Activated CD8-positive, alpha-beta memory T cell treated with anti-CD3 and anti-CD28 coated beads for 4 hours (primary cell): Measurements from ENCODE around the gene COG5.
A peak's percentile ranks its signal among the peaks of the same experiment; 100 is the strongest.
"Not testable (repeated sequence)": the region's sequence is repeated elsewhere in the genome, so short reads cannot be mapped to it uniquely, and the experiment has no call there.

Source experiments
- DNase-seq, 2 donors: peaks; one replicate each; pipeline ENCODE4 v3.0.0-alpha.2; 2020; ENCODE audit warnings: low read depth in 2 of 2

Gene COG5

GRCh38 chr7:107579885-107580715 is 16.4 kb upstream of the COG5 start, which contains the start of gene BCAP29:
BCAP29 (plus strand) TSS chr7:107580246; CDS start chr7:107580773, 527 bp downstream.
- DNase-seq: peak; percentile 16 to 35

GRCh38 chr7:107579554-107579884 is 15.8 kb upstream of the COG5 start:
- DNase-seq: no peak

- no peak for DNase-seq
Measured at GRCh38 chr7:107573537-107573936, 9.8 kb upstream of the COG5 start.

GRCh38 chr7:107570298-107570697 is 6.6 kb upstream of the COG5 start:
- no peak for DNase-seq

- no peak for DNase-seq
Measured at GRCh38 chr7:107564553-107565298, 1.0 kb upstream of the COG5 start.

GRCh38 chr7:107563081-107563774 is 492 bp downstream of the COG5 start:
- no peak for DNase-seq

GRCh38 chr7:107560898-107561516 is 2.7 kb downstream of the COG5 start:
- DNase-seq: no peak

- no peak for DNase-seq
Measured at GRCh38 chr7:107559864-107560263, 3.9 kb downstream of the COG5 start.

- no peak for DNase-seq
Measured at GRCh38 chr7:107555893-107556292, 7.8 kb downstream of the COG5 start.

- DNase-seq: no peak
Measured at GRCh38 chr7:107551936-107552335, 11.8 kb downstream of the COG5 start.

GRCh38 chr7:107544848-107545591 is 18.7 kb downstream of the COG5 start:
- DNase-seq: no peak

- DNase-seq: no peak
Measured at GRCh38 chr7:107543338-107543993, 20.3 kb downstream of the COG5 start.

GRCh38 chr7:107538001-107538400 is 25.7 kb downstream of the COG5 start:
- DNase-seq: no peak

GRCh38 chr7:107537228-107537627 is 26.5 kb downstream of the COG5 start:
- not testable (repeated sequence) for DNase-seq

GRCh38 chr7:107534139-107534538 is 29.6 kb downstream of the COG5 start:
- no peak for DNase-seq

- no peak for DNase-seq
Measured at GRCh38 chr7:107530751-107531150, 33.0 kb downstream of the COG5 start.

GRCh38 chr7:107528461-107528860 is 35.3 kb downstream of the COG5 start:
- DNase-seq: no peak

- no peak for DNase-seq
Measured at GRCh38 chr7:107527196-107527595, 36.5 kb downstream of the COG5 start.

- DNase-seq: no peak
Measured at GRCh38 chr7:107526672-107527071, 37.0 kb downstream of the COG5 start.

- no peak for DNase-seq
Measured at GRCh38 chr7:107506674-107507339, 56.9 kb downstream of the COG5 start.
